GM23338 (cell line): Measurements from ENCODE around the gene SNX15. TPM values are rescaled to one million over a fixed set of nuclear protein-coding genes. Genes with fewer than 3 reads are reported as not detected.

ENCODE experiments used
- ATAC-seq: fragments of 200-7000 bp; cut with Tn5 transposase; 3 replicates; pipeline ENCODE4 v1.9.1; 2020
- DNase-seq: peaks from one replicate; pipeline ENCODE4 v3.0.0-alpha.2; 2015; ENCODE audit warnings: low spot score
- H2AFZ ChIP-seq: fragments of 200-600 bp; sonication (generic); 2 replicates; pipeline ENCODE4 v1.8.0; 2016; ENCODE audit warnings: antibody characterized with exemption, mild to moderate bottlenecking, moderate library complexity
- H3F3A ChIP-seq: fragments of 200-600 bp; sonication (generic); replicated peaks from 2 replicates; pipeline ENCODE4 v1.8.0; 2017; ENCODE audit warnings: antibody characterized with exemption, mixed run types, low read depth
- H3K27ac ChIP-seq: fragments of 200-600 bp; sonication (generic); 2 replicates; pipeline ENCODE4 v1.6.1; 2016; ENCODE audit warnings: low read depth
- H3K27me3 ChIP-seq: fragments of 200-600 bp; sonication (generic); 2 replicates; pipeline ENCODE4 v1.8.0; 2016; ENCODE audit warnings: mild to moderate bottlenecking, mixed run types, moderate library complexity; ENCODE audit not compliant: insufficient read depth
- H3K36me3 ChIP-seq: fragments of 200-600 bp; sonication (generic); 2 replicates; pipeline ENCODE4 v1.8.0; 2016; ENCODE audit warnings: mild to moderate bottlenecking; ENCODE audit not compliant: insufficient read depth
- H3K4me1 ChIP-seq: fragments of 200-600 bp; sonication (generic); 2 replicates; pipeline ENCODE4 v1.8.0; 2016; ENCODE audit warnings: mild to moderate bottlenecking, moderate library complexity; ENCODE audit not compliant: insufficient read depth
- H3K4me2 ChIP-seq: fragments of 200-600 bp; sonication (generic); 2 replicates; pipeline ENCODE4 v1.7.1; 2017; ENCODE audit warnings: mixed run types
- H3K4me3 ChIP-seq: fragments of 200-600 bp; sonication (generic); 2 replicates; pipeline ENCODE4 v1.6.1; 2016; ENCODE audit warnings: mixed run types
- H3K79me2 ChIP-seq: fragments of 200-600 bp; sonication (generic); replicated peaks from 2 replicates; pipeline ENCODE4 v1.8.0; 2017; ENCODE audit warnings: mild to moderate bottlenecking; ENCODE audit not compliant: insufficient read depth
- H3K9me2 ChIP-seq: fragments of 200-600 bp; sonication (generic); 2 replicates; pipeline ENCODE4 v1.8.0; 2017; ENCODE audit not compliant: insufficient read depth
- H4K20me1 ChIP-seq: fragments of 200-600 bp; sonication (generic); replicated peaks from 2 replicates; pipeline ENCODE4 v1.8.0; 2017; ENCODE audit warnings: mild to moderate bottlenecking; ENCODE audit not compliant: insufficient read depth
- H3K27ac Mint-ChIP-seq: 2 replicates; pipeline ENCODE4 v1.8.0; 2020; ENCODE audit warnings: inconsistent platforms, mild to moderate bottlenecking, moderate library complexity, mixed read lengths
- H3K27me3 Mint-ChIP-seq: 3 replicates; pipeline ENCODE4 v1.8.0; 2022; ENCODE audit warnings: low read depth, mild to moderate bottlenecking, moderate library complexity, mixed read lengths, inconsistent platforms; ENCODE audit not compliant: insufficient read depth, poor library complexity
- H3K36me3 Mint-ChIP-seq: 3 replicates; pipeline ENCODE4 v1.8.0; 2021; ENCODE audit warnings: low read depth, mild to moderate bottlenecking, inconsistent platforms, moderate library complexity, mixed read lengths
- H3K4me1 Mint-ChIP-seq: 3 replicates; pipeline ENCODE4 v1.8.0; 2020; ENCODE audit warnings: mild to moderate bottlenecking, inconsistent platforms, mixed read lengths
- H3K4me3 Mint-ChIP-seq: 3 replicates; pipeline ENCODE4 v1.8.0; 2021; ENCODE audit warnings: moderate library complexity, mild to moderate bottlenecking, inconsistent platforms, mixed read lengths
- H3K9me3 Mint-ChIP-seq: 3 replicates; pipeline ENCODE4 v1.8.0; 2020; ENCODE audit warnings: moderate library complexity, mild to moderate bottlenecking, inconsistent platforms, mixed read lengths
- CREB1 ChIP-seq: fragments of 250-450 bp; sonication (Bioruptor Pico); IDR thresholded peaks from 2 replicates; pipeline ENCODE4 v1.5.0; 2020; ENCODE audit warnings: low read depth, mild to moderate bottlenecking, moderate library complexity
- CTCF ChIP-seq, 2 experiments: fragments of 200-600 bp in 1 of 2; sonication (generic) in 1 of 2; conservative IDR thresholded peaks; 2 replicates each; pipeline versions ENCODE4 v1.5.1 to v1.6.1; 2016 to 2017; ENCODE audit warnings: antibody characterized with exemption in 2 of 2, low read depth in 2 of 2, mild to moderate bottlenecking in 2 of 2, moderate library complexity in 1 of 2
- ETS1 ChIP-seq: IDR thresholded peaks from 2 replicates; pipeline ENCODE4 v1.6.1; 2016; ENCODE audit warnings: antibody characterized with exemption
- EZH2 ChIP-seq: fragments of 200-600 bp; sonication (generic); IDR thresholded peaks from one replicate; pipeline ENCODE4 v1.8.0; 2017; ENCODE audit warnings: antibody characterized with exemption, mild to moderate bottlenecking, low read depth; ENCODE audit not compliant: unreplicated experiment
- EZH2phosphoT487 ChIP-seq: fragments of 200-600 bp; sonication (generic); IDR thresholded peaks from one replicate; pipeline ENCODE4 v1.8.1; 2018; ENCODE audit warnings: antibody characterized with exemption; ENCODE audit not compliant: unreplicated experiment
- JUNB ChIP-seq: IDR thresholded peaks from one replicate; pipeline ENCODE4 v1.6.1; 2016; ENCODE audit warnings: antibody characterized with exemption; ENCODE audit not compliant: unreplicated experiment
- NANOG ChIP-seq: IDR thresholded peaks from 2 replicates; pipeline ENCODE4 v1.6.1; 2016; ENCODE audit warnings: antibody characterized with exemption, borderline replicate concordance
- POLR2AphosphoS5 ChIP-seq: IDR thresholded peaks from 2 replicates; pipeline ENCODE4 v1.6.1; 2016; ENCODE audit warnings: antibody characterized with exemption, low read depth
- REST ChIP-seq: IDR thresholded peaks from one replicate; pipeline ENCODE4 v1.6.1; 2018; ENCODE audit warnings: antibody characterized with exemption; ENCODE audit not compliant: unreplicated experiment
- STAT1 ChIP-seq: IDR thresholded peaks from one replicate; pipeline ENCODE4 v1.6.1; 2016; ENCODE audit warnings: antibody characterized with exemption; ENCODE audit not compliant: unreplicated experiment
- ZNF114 ChIP-seq: fragments of 250-450 bp; sonication (Bioruptor Pico); IDR thresholded peaks from 2 replicates; pipeline ENCODE4 v1.5.0; 2020; ENCODE audit warnings: mild to moderate bottlenecking, moderate library complexity
- ZNF462 ChIP-seq: fragments of 250-450 bp; sonication (Bioruptor Pico); IDR thresholded peaks from 2 replicates; pipeline ENCODE4 v1.5.0; 2020; ENCODE audit warnings: mild to moderate bottlenecking, moderate library complexity
- long read RNA-seq: library from polyadenylated mRNA; unstranded; transcript quantifications from one replicate; pipeline ENCODE4 v2.0.0, GENCODE V29; 2020; ENCODE audit not compliant: unreplicated experiment
- polyA plus RNA-seq: library from polyadenylated mRNA; unstranded; fragments of >200 nt; fragmentation: Nextera tagmentation; extraction: Ambion mirVana; gene quantifications from 2 replicates; pipeline ENCODE4 v1.2.1, GENCODE V29; 2016
- total RNA-seq: library from RNA; depleted of rRNA; stranded (reverse); fragments of >200 nt; shearing (Covaris generic); gene quantifications from 2 replicates; pipeline ENCODE4 v1.2.3, GENCODE V29; 2014; rRNA removed

SNX15 gene
- total RNA-seq (15.6 and 21.4 TPM in 2 replicates), polyA plus RNA-seq (13.0 and 13.6 TPM in 2 replicates)
- long read RNA-seq, partial matches to known transcripts: 0 of 3 reads
- long read RNA-seq, other reads (novel, unspliced or antisense): 0 of 3 reads

- 0 out of 2 replicates have a peak within 1 kb of the TSS, but pooled peaks have one; percentile 63 for H3K27ac Mint-ChIP-seq
- H3K27ac ChIP-seq: no peak within 1 kb of the TSS
- H3K4me3 ChIP-seq: peak within 1 kb of the TSS; percentile 55
- no peaks in the 10 kb centered on the region; the same call in 1 of the 2 replicates for H3K4me1 ChIP-seq
- no peaks in the 10 kb centered on the region for H3K9me2 ChIP-seq
- no peaks in the 10 kb centered on the region for H4K20me1 ChIP-seq
- H3K36me3 Mint-ChIP-seq: no peaks in the 10 kb centered on the region; the same call in 2 of the 3 replicates
- peak within 1 kb of the TSS; percentile 30; the same call in 1 of the 2 replicates for H2AFZ ChIP-seq
- peaks cover 9% of the 10 kb centered on the region for H3K27me3 Mint-ChIP-seq
- peak within 1 kb of the TSS; percentile 74 for H3K4me3 Mint-ChIP-seq
- no peaks in the 10 kb centered on the region for H3F3A ChIP-seq
- ATAC-seq (peak; percentile 94), DNase-seq (peak; percentile 99)
- no peaks in the 10 kb centered on the region for H3K9me3 Mint-ChIP-seq
- no peaks in the 10 kb centered on the region for H3K27me3 ChIP-seq
- H3K4me2 ChIP-seq: peak within 1 kb of the TSS; percentile 71
- H3K4me1 Mint-ChIP-seq: peaks cover 8% of the 10 kb centered on the region; the same call in 2 of the 3 replicates
- no peaks in the 10 kb centered on the region for H3K36me3 ChIP-seq
- no peaks in the 10 kb centered on the region for H3K79me2 ChIP-seq
- peak; percentile 93 for TF ChIP-seq JUNB
- TF ChIP-seq EZH2: no peak
- TF ChIP-seq NANOG: no peak
- no peak; the same call in 1 of the 2 replicates for TF ChIP-seq ETS1
- no peak for TF ChIP-seq REST
- peak; percentile 52 to 58 for TF ChIP-seq CTCF (conservative IDR thresholded peaks at IDR 0.05; ENCODE audit: low read depth in 2 of 2)
- no peak for TF ChIP-seq ZNF114 (CRISPR knock-in tag)
- TF ChIP-seq ZNF462 (CRISPR knock-in tag): no peak
- peak; percentile 28; the same call in 1 of the 2 replicates for TF ChIP-seq CREB1 (CRISPR knock-in tag)
- no peak for TF ChIP-seq EZH2phosphoT487
- no peak for TF ChIP-seq STAT1
- TF ChIP-seq POLR2AphosphoS5: peak; percentile 71
Measured at GRCh38 chr11:65027213-65028067, at the start of gene SNX15. Gene SNX15, plus strand, starts transcription at chr11:65027439. Its CDS starts 99 bp downstream, at chr11:65027538.
